Measurements from ENCODE around the gene KRTCAP2. TPM values are rescaled to one million over a fixed set of nuclear protein-coding genes. Genes with fewer than 3 reads are reported as not detected.
"Not testable (repeated sequence)": the region's sequence is repeated elsewhere in the genome, so short reads cannot be mapped to it uniquely, and the experiment has no call there.

Gene KRTCAP2
- 100 to 1,000 TPM in 2 of 4 donors, 10 to 100 TPM in 2; 77.1 to 180 (median 113) TPM for total RNA-seq

- Histone ChIP-seq H3K4me1 (peaks cover 43% of the 10 kb centered on the region), H3K4me3 (peak within 1 kb of the TSS; percentile 89), H3K9me3 (no peaks in the 10 kb centered on the region), H3K27ac (peak within 1 kb of the TSS; percentile 90), H3K36me3 (peaks cover 21% of the 10 kb centered on the region), H3K27me3 (peaks cover 15% of the 10 kb centered on the region)
- DNase-seq (ENCODE audit: low spot score in 2 of 2): peak; percentile 97 to 98
- WGBS: under 1% methylated on average over 49 of the region's 57 CpGs
- TF ChIP-seq POLR2A (IDR thresholded peaks at IDR 0.05) (peak in 1 of 2 donors; percentile 64), EP300 (IDR thresholded peaks at IDR 0.05) (no peak), CTCF (IDR thresholded peaks at IDR 0.05) (peak; percentile 81 to 95), POLR2AphosphoS5 (IDR thresholded peaks at IDR 0.05) (peak in 2 of 3 donors; percentile 24 to 62)
Observed at GRCh38 chr1:155172732-155173477, at the start of gene KRTCAP2. TSS of gene KRTCAP2 (minus strand) at chr1:155173304. CDS start at chr1:155173224, 80 bp downstream.

- WGBS: 77% methylated on average over 10 of the region's 10 CpGs
- H3K27ac ChIP-seq: not testable (repeated sequence)
Observed at GRCh38 chr1:155220211-155220965, 47.3 kb upstream of the KRTCAP2 start.

GRCh38 chr1:155219592-155220031 is 46.5 kb upstream of the KRTCAP2 start:
- TF ChIP-seq POLR2A (IDR thresholded peaks at IDR 0.05) (no peak), EP300 (IDR thresholded peaks at IDR 0.05) (no peak), POLR2AphosphoS5 (IDR thresholded peaks at IDR 0.05) (no peak), CTCF (IDR thresholded peaks at IDR 0.05) (no peak)
- 11% methylated on average over 1 of the region's 1 CpG for WGBS
- Histone ChIP-seq H3K9me3 (no peaks in the 10 kb centered on the region), H3K36me3 (no peaks in the 10 kb centered on the region), H3K4me3 (no peak overlapping the region), H3K27ac (no peak overlapping the region), H3K27me3 (no peaks in the 10 kb centered on the region), H3K4me1 (peaks cover 7% of the 10 kb centered on the region)
- DNase-seq (ENCODE audit: low spot score in 2 of 2): no peak

More at GRCh38 chr1:155220211-155220965, 47.3 kb upstream of the KRTCAP2 start:
- H3K9me3 ChIP-seq; DNase-seq (ENCODE audit: low spot score in 2 of 2); H3K36me3 ChIP-seq; H3K4me3 ChIP-seq; H3K27me3 ChIP-seq: not testable (repeated sequence)
- H3K4me1 ChIP-seq: peaks cover 12% of the 10 kb centered on the region

- H3K4me1 ChIP-seq: peaks cover 7% of the 10 kb centered on the region
- TF ChIP-seq POLR2A (IDR thresholded peaks at IDR 0.05) (no peak), POLR2AphosphoS5 (IDR thresholded peaks at IDR 0.05) (peak in 1 of 3 donors; percentile 8)
- H3K27me3 ChIP-seq: no peaks in the 10 kb centered on the region
- no peak overlapping the region for H3K27ac ChIP-seq
- H3K9me3 ChIP-seq: no peaks in the 10 kb centered on the region
- H3K4me3 ChIP-seq: no peak overlapping the region
- 37% methylated on average over 7 of the region's 7 CpGs for WGBS
- no peak for DNase-seq (ENCODE audit: low spot score in 2 of 2)
- no peaks in the 10 kb centered on the region for H3K36me3 ChIP-seq
Observed at GRCh38 chr1:155218854-155219591, 45.9 kb upstream of the KRTCAP2 start.

- H3K27ac ChIP-seq; DNase-seq (ENCODE audit: low spot score in 2 of 2); H3K27me3 ChIP-seq; H3K9me3 ChIP-seq; H3K36me3 ChIP-seq; H3K4me3 ChIP-seq: not testable (repeated sequence)
- peaks cover 13% of the 10 kb centered on the region for H3K4me1 ChIP-seq
- 63% methylated on average over 6 of the region's 10 CpGs for WGBS
Observed at GRCh38 chr1:155214702-155215101, 41.6 kb upstream of the KRTCAP2 start.

- peaks cover 26% of the 10 kb centered on the region for H3K4me1 ChIP-seq
- not testable (repeated sequence) for H3K9me3 ChIP-seq; H3K4me3 ChIP-seq; H3K27me3 ChIP-seq; H3K36me3 ChIP-seq; H3K27ac ChIP-seq; DNase-seq (ENCODE audit: low spot score in 2 of 2)
- WGBS: 62% methylated on average over 5 of the region's 7 CpGs
Observed at GRCh38 chr1:155212051-155212440, 38.9 kb upstream of the KRTCAP2 start.

GRCh38 chr1:155211381-155212050 is 38.4 kb upstream of the KRTCAP2 start:
- H3K4me3 ChIP-seq; H3K27me3 ChIP-seq; DNase-seq (ENCODE audit: low spot score in 2 of 2); H3K27ac ChIP-seq; H3K9me3 ChIP-seq; H3K36me3 ChIP-seq: not testable (repeated sequence)
- H3K4me1 ChIP-seq: peaks cover 32% of the 10 kb centered on the region
- 67% methylated on average over 8 of the region's 13 CpGs for WGBS
